HCT116 (cell line): Measurements from ENCODE around the gene HCN2. TPM values are rescaled to one million over a fixed set of nuclear protein-coding genes. Genes with fewer than 3 reads are reported as not detected.

Experiments used
- ATAC-seq: fragments of 200-7000 bp; cut with Tn5 transposase; 2 replicates; pipeline ENCODE4 v1.9.1; 2020; ENCODE audit warnings: mild to moderate bottlenecking, moderate library complexity
- BruUV-seq: library from RNA; stranded (reverse); fragments of 400-500 nt; replicated peaks from 2 replicates; lab custom pipeline; 2021; lab: Mats Ljungman, UMichigan
- CTCF ChIA-PET: fragments of 300-600 bp; sonication (Branson Sonifier 250); formaldehyde crosslinking; loops from one replicate; lab custom pipeline; 2021; ENCODE audit warnings: antibody characterized with exemption; lab: Charles Lee
- POLR2A ChIA-PET: fragments of 300-600, 350-600 bp; sonication (Branson Sonifier 250); formaldehyde crosslinking; loops from one replicate; lab custom pipeline; 2021; ENCODE audit warnings: antibody characterized with exemption; lab: Charles Lee
- RAD21 ChIA-PET, 2 experiments: fragments of 300-600 bp; sonication (Branson Sonifier 250); formaldehyde crosslinking; loops; one replicate each; lab custom pipeline; 2023; ENCODE audit warnings: low total read pairs in 2 of 2; ENCODE audit not compliant: uncharacterized antibody in 2 of 2, unreplicated experiment in 2 of 2, low non-redundant PET in 1 of 2; lab: Charles Lee
- DNase-seq: peaks from one replicate; pipeline ENCODE4 v3.0.0-alpha.2; 2010; ENCODE audit warnings: low read depth, low spot score
- H2AFZ ChIP-seq: fragments of 200-600 bp; shearing (Covaris generic), sonication (generic); 2 replicates; pipeline ENCODE4 v1.6.1; 2017; ENCODE audit warnings: low read depth, mixed run types, mixed read lengths, antibody characterized with exemption, low read length; ENCODE audit not compliant: poor library complexity, severe bottlenecking
- H3K27ac ChIP-seq: 2 replicates; pipeline ENCODE4 v1.5.1; 2012; ENCODE audit warnings: low read depth, low read length
- H3K27me3 ChIP-seq: fragments of 200-600 bp; sonication (generic); 2 replicates; pipeline ENCODE4 v1.6.1; 2016; ENCODE audit warnings: mixed run types, low read length, mixed read lengths; ENCODE audit not compliant: insufficient read depth
- H3K36me3 ChIP-seq, 2 experiments: fragments of 200-500 bp in 1 of 2; fragments of 200-600 bp in 1 of 2; sonication (Bioruptor generic) in 1 of 2; sonication (generic) in 1 of 2; 2 replicates each; pipeline versions ENCODE4 v1.5.1 to v1.6.1; 2014 to 2016; ENCODE audit warnings: low read length in 2 of 2, inconsistent platforms in 1 of 2, mixed read lengths in 1 of 2, mixed run types in 1 of 2; ENCODE audit not compliant: insufficient read depth in 2 of 2, control insufficient read depth in 1 of 2
- H3K4me1 ChIP-seq, 2 experiments: fragments of 200-600 bp in 1 of 2; sonication (generic) in 1 of 2; 2 replicates each; pipeline versions ENCODE4 v1.5.1 to v1.6.1; 2012 to 2017; ENCODE audit warnings: low read length in 2 of 2, inconsistent platforms in 1 of 2, mild to moderate bottlenecking in 1 of 2, mixed read lengths in 1 of 2, mixed run types in 1 of 2, moderate library complexity in 1 of 2; ENCODE audit not compliant: insufficient read depth in 2 of 2, control insufficient read depth in 1 of 2
- H3K4me2 ChIP-seq: fragments of 200-600 bp; sonication (generic); 2 replicates; pipeline ENCODE4 v1.6.1; 2017; ENCODE audit warnings: mixed run types, low read length, mixed read lengths
- H3K4me3 ChIP-seq, 2 experiments: fragments of 200-600 bp in 1 of 2; sonication (generic) in 1 of 2; replicated peaks in 1 of 2; 2 replicates each; pipeline ENCODE4 v1.5.1; 2011 to 2016; ENCODE audit warnings: low read length in 2 of 2, control low read depth in 1 of 2, low read depth in 1 of 2, mild to moderate bottlenecking in 1 of 2, mixed read lengths in 1 of 2, mixed run types in 1 of 2
- H3K79me2 ChIP-seq: fragments of 200-600 bp; sonication (generic); 2 replicates; pipeline ENCODE4 v1.6.1; 2017; ENCODE audit warnings: mild to moderate bottlenecking, mixed run types, low read length, moderate library complexity, mixed read lengths; ENCODE audit not compliant: insufficient read depth
- H3K9ac ChIP-seq: fragments of 200-600 bp; sonication (generic); 2 replicates; pipeline ENCODE4 v1.6.1; 2016; ENCODE audit warnings: low read length, mixed read lengths
- H3K9me2 ChIP-seq: fragments of 200-600 bp; sonication (generic), shearing (Covaris generic); 2 replicates; pipeline ENCODE4 v1.6.1; 2017; ENCODE audit warnings: mixed run types, mild to moderate bottlenecking, moderate library complexity; ENCODE audit not compliant: insufficient read depth
- H3K9me3 ChIP-seq, 2 experiments: fragments of 200-500 bp in 1 of 2; fragments of 200-600 bp in 1 of 2; sonication (Bioruptor generic) in 1 of 2; sonication (generic) in 1 of 2; 2 replicates each; pipeline ENCODE4 v1.6.1; 2014 to 2017; ENCODE audit warnings: low read length in 2 of 2, mixed read lengths in 2 of 2, inconsistent platforms in 1 of 2, low read depth in 1 of 2, mild to moderate bottlenecking in 1 of 2, mixed run types in 1 of 2, moderate library complexity in 1 of 2; ENCODE audit not compliant: control insufficient read depth in 1 of 2, insufficient read depth in 1 of 2
- H4K20me1 ChIP-seq: fragments of 200-600 bp; sonication (generic), shearing (Covaris generic); 2 replicates; pipeline ENCODE4 v1.6.1; 2017; ENCODE audit warnings: mixed run types, mild to moderate bottlenecking, moderate library complexity; ENCODE audit not compliant: insufficient read depth
- CBX3 ChIP-seq: IDR thresholded peaks from 2 replicates; pipeline ENCODE4 v1.6.1; 2012; ENCODE audit warnings: low read depth
- POLR2AphosphoS5 ChIP-seq: IDR thresholded peaks from 2 replicates; pipeline ENCODE4 v1.6.1; 2011; ENCODE audit warnings: mild to moderate bottlenecking, low read depth, low read length, moderate library complexity
- SIN3A ChIP-seq: IDR thresholded peaks from 2 replicates; pipeline ENCODE4 v1.6.1; 2012; ENCODE audit warnings: low read depth
- TCF7L2 ChIP-seq: IDR thresholded peaks from 2 replicates; pipeline ENCODE4 v1.7.0; 2011; ENCODE audit warnings: borderline replicate concordance, inconsistent platforms; ENCODE audit not compliant: insufficient read depth, insufficient read length; ENCODE audit errors: extremely low read depth
- YY1 ChIP-seq: IDR thresholded peaks from 2 replicates; pipeline ENCODE4 v1.6.1; 2011; ENCODE audit warnings: low read length, low read depth, moderate library complexity, mild to moderate bottlenecking; ENCODE audit not compliant: insufficient replicate concordance; ENCODE audit errors: extremely low read depth
- ZFX ChIP-seq: fragments of 450-650 bp; IDR thresholded peaks from 2 replicates; pipeline ENCODE4 v1.6.1; 2017
- ZNF274 ChIP-seq: fragments of 200-500 bp; sonication (Bioruptor generic); IDR thresholded peaks from 2 replicates; pipeline ENCODE4 v1.6.1; 2014; ENCODE audit warnings: mild to moderate bottlenecking, low read depth, low read length, inconsistent platforms
- intact Hi-C: fragments of 100-400 bp; cut with micrococcal nuclease; formaldehyde crosslinking; loops from 2 replicates; pipeline ENCODE4 v1.10.0; 2022
- total RNA-seq: library from RNA; stranded (reverse); gene quantifications from one replicate; pipeline ENCODE4 v1.2.1, GENCODE V29; 2021; ENCODE audit not compliant: unreplicated experiment
- TF ChIP-seq, protein P1 (sequence below), 3 experiments: fragments of 200-600 bp in 1 of 3; sonication (generic) in 1 of 3; IDR thresholded peaks in 2 of 3; conservative IDR thresholded peaks in 1 of 3; 2 replicates each; pipeline ENCODE4 v1.5.1; 2012 to 2017; ENCODE audit warnings: low read depth in 2 of 3, low read length in 2 of 3, antibody characterized with exemption in 1 of 3, borderline replicate concordance in 1 of 3, control low read depth in 1 of 3, mild to moderate bottlenecking in 1 of 3, mixed read lengths in 1 of 3, mixed run types in 1 of 3, moderate library complexity in 1 of 3; ENCODE audit not compliant: insufficient read depth in 1 of 3
- TF ChIP-seq, protein P2 (sequence below): IDR thresholded peaks from 2 replicates; pipeline ENCODE4 v1.6.1; 2012; ENCODE audit warnings: low read depth

Gene HCN2
- total RNA-seq, 1 experiment from 2014 or later = 2.4 TPM

DNA sequence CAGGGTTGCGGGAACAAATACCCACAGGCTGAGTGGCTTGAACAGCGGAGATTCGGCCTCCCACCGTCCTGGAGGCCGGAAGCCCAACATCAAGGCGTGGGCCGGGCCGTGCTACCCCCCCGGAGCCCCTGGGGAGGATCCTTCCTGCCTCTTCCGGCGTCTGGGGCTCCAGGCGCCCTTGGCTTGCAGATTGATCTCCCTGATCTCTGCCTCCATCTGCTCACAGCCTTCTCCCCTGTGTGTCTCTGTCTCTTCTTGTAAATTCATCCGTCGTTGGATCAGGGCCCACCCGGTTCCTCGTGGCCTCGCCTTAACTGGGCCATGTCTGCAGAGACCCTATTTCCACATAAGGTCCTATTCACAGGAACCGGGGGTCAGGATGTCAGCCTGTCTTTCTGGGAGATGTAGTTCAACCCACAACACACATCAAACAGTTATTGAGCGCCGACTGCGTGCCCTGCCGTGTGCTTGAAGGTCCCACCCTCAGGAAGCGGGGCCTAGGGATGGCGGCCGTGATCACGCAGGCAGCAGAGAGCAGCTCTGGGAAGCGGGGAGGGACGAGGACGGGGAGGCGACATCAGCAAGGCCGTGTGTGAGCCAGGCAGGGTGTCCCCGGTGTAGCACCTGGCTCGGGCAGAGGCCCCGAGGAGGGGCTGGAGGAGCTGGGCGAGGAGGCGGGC lies 21.3 kb downstream of the HCN2 start:
- DNase-seq (no peak), ATAC-seq (no peak)
- Histone ChIP-seq H3K36me3 (peaks cover 0 to 6% of the 10 kb centered on the region in 2 experiments; a peak in 1 of 4 replicates), H3K9ac (no peak overlapping the region), H3K27me3 (no peaks in the 10 kb centered on the region), H3K27ac (no peak overlapping the region), H4K20me1 (no peaks in the 10 kb centered on the region), H3K4me3 (no peak overlapping the region), H3K4me1 (peaks cover 8 to 11% of the 10 kb centered on the region in 2 experiments; a peak in 3 of 4 replicates), H3K79me2 (no peaks in the 10 kb centered on the region), H2AFZ (no peak overlapping the region), H3K9me2 (no peaks in the 10 kb centered on the region), H3K4me2 (no peak overlapping the region), H3K9me3 (no peaks in the 10 kb centered on the region)
- RAD21 ChIA-PET = no interaction called here
- CTCF ChIA-PET = no interaction called here
- TF ChIP-seq POLR2AphosphoS5 (no peak), SIN3A (no peak), TCF7L2 (peak; percentile 92), ZNF274 (no peak), ZFX (peak; percentile 48; the same call in 1 of the 2 replicates), CBX3 (no peak), YY1 (no peak)
- TF ChIP-seq, protein P1, sequence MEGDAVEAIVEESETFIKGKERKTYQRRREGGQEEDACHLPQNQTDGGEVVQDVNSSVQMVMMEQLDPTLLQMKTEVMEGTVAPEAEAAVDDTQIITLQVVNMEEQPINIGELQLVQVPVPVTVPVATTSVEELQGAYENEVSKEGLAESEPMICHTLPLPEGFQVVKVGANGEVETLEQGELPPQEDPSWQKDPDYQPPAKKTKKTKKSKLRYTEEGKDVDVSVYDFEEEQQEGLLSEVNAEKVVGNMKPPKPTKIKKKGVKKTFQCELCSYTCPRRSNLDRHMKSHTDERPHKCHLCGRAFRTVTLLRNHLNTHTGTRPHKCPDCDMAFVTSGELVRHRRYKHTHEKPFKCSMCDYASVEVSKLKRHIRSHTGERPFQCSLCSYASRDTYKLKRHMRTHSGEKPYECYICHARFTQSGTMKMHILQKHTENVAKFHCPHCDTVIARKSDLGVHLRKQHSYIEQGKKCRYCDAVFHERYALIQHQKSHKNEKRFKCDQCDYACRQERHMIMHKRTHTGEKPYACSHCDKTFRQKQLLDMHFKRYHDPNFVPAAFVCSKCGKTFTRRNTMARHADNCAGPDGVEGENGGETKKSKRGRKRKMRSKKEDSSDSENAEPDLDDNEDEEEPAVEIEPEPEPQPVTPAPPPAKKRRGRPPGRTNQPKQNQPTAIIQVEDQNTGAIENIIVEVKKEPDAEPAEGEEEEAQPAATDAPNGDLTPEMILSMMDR (IDR thresholded peaks at IDR 0.05 in 2 of 3, conservative IDR thresholded peaks at IDR 0.05 in 1 of 3; ENCODE audit: borderline replicate concordance in 1 of 3, insufficient read depth in 1 of 3, low read depth in 2 of 3, low read length in 2 of 3) = no peak
- TF ChIP-seq, protein P2, sequence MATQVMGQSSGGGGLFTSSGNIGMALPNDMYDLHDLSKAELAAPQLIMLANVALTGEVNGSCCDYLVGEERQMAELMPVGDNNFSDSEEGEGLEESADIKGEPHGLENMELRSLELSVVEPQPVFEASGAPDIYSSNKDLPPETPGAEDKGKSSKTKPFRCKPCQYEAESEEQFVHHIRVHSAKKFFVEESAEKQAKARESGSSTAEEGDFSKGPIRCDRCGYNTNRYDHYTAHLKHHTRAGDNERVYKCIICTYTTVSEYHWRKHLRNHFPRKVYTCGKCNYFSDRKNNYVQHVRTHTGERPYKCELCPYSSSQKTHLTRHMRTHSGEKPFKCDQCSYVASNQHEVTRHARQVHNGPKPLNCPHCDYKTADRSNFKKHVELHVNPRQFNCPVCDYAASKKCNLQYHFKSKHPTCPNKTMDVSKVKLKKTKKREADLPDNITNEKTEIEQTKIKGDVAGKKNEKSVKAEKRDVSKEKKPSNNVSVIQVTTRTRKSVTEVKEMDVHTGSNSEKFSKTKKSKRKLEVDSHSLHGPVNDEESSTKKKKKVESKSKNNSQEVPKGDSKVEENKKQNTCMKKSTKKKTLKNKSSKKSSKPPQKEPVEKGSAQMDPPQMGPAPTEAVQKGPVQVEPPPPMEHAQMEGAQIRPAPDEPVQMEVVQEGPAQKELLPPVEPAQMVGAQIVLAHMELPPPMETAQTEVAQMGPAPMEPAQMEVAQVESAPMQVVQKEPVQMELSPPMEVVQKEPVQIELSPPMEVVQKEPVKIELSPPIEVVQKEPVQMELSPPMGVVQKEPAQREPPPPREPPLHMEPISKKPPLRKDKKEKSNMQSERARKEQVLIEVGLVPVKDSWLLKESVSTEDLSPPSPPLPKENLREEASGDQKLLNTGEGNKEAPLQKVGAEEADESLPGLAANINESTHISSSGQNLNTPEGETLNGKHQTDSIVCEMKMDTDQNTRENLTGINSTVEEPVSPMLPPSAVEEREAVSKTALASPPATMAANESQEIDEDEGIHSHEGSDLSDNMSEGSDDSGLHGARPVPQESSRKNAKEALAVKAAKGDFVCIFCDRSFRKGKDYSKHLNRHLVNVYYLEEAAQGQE = no peak
- intact Hi-C loops = no loop called here
- BruUV-seq = no TSS peak
- POLR2A ChIA-PET = no interaction called here
